SU-DHL-6 (cell line): ENCODE data around the gene SEC22A.
"Not testable (repeated sequence)": the region's sequence is repeated elsewhere in the genome, so short reads cannot be mapped to it uniquely, and the experiment has no call there.

ENCODE experiments used
- H2AFZ ChIP-seq: fragments of 200-600 bp; sonication (generic); 2 replicates; pipeline ENCODE4 v1.6.1; 2014; ENCODE audit warnings: low read depth, mild to moderate bottlenecking, moderate library complexity, mixed read lengths, antibody characterized with exemption, low read length; ENCODE audit not compliant: severe bottlenecking
- H3F3A ChIP-seq: fragments of 200-600 bp; shearing (Covaris generic); 2 replicates; pipeline ENCODE4 v1.6.0; 2016; ENCODE audit warnings: antibody characterized with exemption, mild to moderate bottlenecking; ENCODE audit not compliant: insufficient read depth
- H3K27ac ChIP-seq: fragments of 200-600 bp; sonication (generic); 2 replicates; pipeline ENCODE4 v1.5.1; 2016; ENCODE audit warnings: low read depth, mild to moderate bottlenecking, low read length, moderate library complexity, mixed read lengths
- H3K27me3 ChIP-seq: fragments of 200-600 bp; sonication (generic), shearing (Covaris generic); 2 replicates; pipeline ENCODE4 v1.6.0; 2014; ENCODE audit warnings: mild to moderate bottlenecking, low read length
- H3K36me3 ChIP-seq: fragments of 200-600 bp; sonication (generic); 2 replicates; pipeline ENCODE4 v1.6.1; 2014; ENCODE audit warnings: mild to moderate bottlenecking, low read length, mixed read lengths
- H3K4me2 ChIP-seq: fragments of 300-600, 200-600 bp; shearing (Covaris generic), sonication (generic); 2 replicates; pipeline ENCODE4 v1.6.0; 2014; ENCODE audit warnings: low read length, low read depth, mild to moderate bottlenecking; ENCODE audit not compliant: poor library complexity, severe bottlenecking
- H3K4me3 ChIP-seq: fragments of 200-600 bp; sonication (generic); 2 replicates; pipeline ENCODE4 v1.5.1; 2014; ENCODE audit warnings: antibody characterized with exemption, low read length, mild to moderate bottlenecking, mixed read lengths; ENCODE audit not compliant: insufficient read depth, poor library complexity, severe bottlenecking
- H3K79me2 ChIP-seq: fragments of 200-600 bp; sonication (generic); 2 replicates; pipeline ENCODE4 v1.6.1; 2014; ENCODE audit warnings: mild to moderate bottlenecking, low read length, moderate library complexity; ENCODE audit not compliant: insufficient read depth
- H3K9ac ChIP-seq: fragments of 200-600 bp; sonication (generic); 2 replicates; pipeline ENCODE4 v1.7.0; 2014; ENCODE audit warnings: mild to moderate bottlenecking, low read length
- H3K9me2 ChIP-seq: fragments of 200-600 bp; sonication (generic); replicated peaks from 2 replicates; pipeline ENCODE4 v1.6.1; 2014; ENCODE audit warnings: low read length; ENCODE audit not compliant: insufficient read depth
- H3K9me3 ChIP-seq: fragments of 200-600 bp; sonication (generic); 2 replicates; pipeline ENCODE4 v1.6.1; 2014; ENCODE audit warnings: low read length, mixed read lengths; ENCODE audit not compliant: insufficient read depth
- H4K20me1 ChIP-seq: fragments of 200-600 bp; sonication (generic); 2 replicates; pipeline ENCODE4 v1.6.1; 2014; ENCODE audit warnings: low read depth, mild to moderate bottlenecking, antibody characterized with exemption, low read length, moderate library complexity, mixed read lengths
- CTCF ChIP-seq: fragments of 200-600 bp; sonication (generic); IDR thresholded peaks from one replicate; pipeline ENCODE4 v1.5.1; 2017; ENCODE audit warnings: antibody characterized with exemption, mild to moderate bottlenecking, low read length, moderate library complexity; ENCODE audit not compliant: insufficient read depth, poor library complexity, severe bottlenecking
- EZH2phosphoT487 ChIP-seq: fragments of 200-600 bp; sonication (generic), shearing (Covaris generic); conservative IDR thresholded peaks from 2 replicates; pipeline ENCODE4 v1.6.1; 2018; ENCODE audit warnings: mild to moderate bottlenecking, antibody characterized with exemption, low read length, moderate library complexity, mixed read lengths

SEC22A gene

GRCh38 chr3:123236902-123237301 lies 35.2 kb downstream of the SEC22A start:
- no peaks in the 10 kb centered on the region for H3K27me3 ChIP-seq
- H4K20me1 ChIP-seq: no peaks in the 10 kb centered on the region
- H3K4me3 ChIP-seq: no peak overlapping the region
- peaks cover 3% of the 10 kb centered on the region; the same call in 1 of the 2 replicates for H3K79me2 ChIP-seq
- no peak overlapping the region for H3K9ac ChIP-seq
- no peak overlapping the region for H2AFZ ChIP-seq
- TF ChIP-seq CTCF (no peak), EZH2phosphoT487 (no peak)
- no peak overlapping the region for H3K27ac ChIP-seq
- H3K9me3 ChIP-seq: no peaks in the 10 kb centered on the region
- 0 out of 2 replicates have a peak, but pooled peaks cover 4% of the 10 kb centered on the region for H3K36me3 ChIP-seq
- H3F3A ChIP-seq: no peaks in the 10 kb centered on the region
- H3K9me2 ChIP-seq: no peaks in the 10 kb centered on the region
- H3K4me2 ChIP-seq: no peak overlapping the region

DNA sequence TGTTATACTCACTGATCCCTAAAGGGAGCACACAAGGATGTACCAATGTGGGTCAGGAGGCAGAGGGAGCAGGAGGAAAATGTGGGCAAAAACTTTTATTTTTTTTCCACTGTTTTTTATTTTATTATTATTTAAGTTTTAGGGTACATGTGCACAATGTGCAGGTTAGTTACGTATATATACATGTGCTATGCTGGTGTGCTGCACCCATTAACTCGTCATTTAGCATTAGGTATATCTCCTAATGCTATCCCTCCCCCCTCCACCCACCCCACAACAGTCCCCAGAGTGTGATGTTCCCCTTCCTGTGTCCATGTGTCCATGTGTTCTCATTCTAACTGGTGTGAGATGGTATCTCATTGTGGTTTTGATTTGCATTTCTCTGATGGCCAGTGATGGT lies 37.4 kb downstream of the SEC22A start:
- H3K9ac ChIP-seq, H3F3A ChIP-seq, H3K27me3 ChIP-seq, H3K27ac ChIP-seq, H3K4me3 ChIP-seq, H3K36me3 ChIP-seq, H3K4me2 ChIP-seq, H3K9me2 ChIP-seq, H2AFZ ChIP-seq, H4K20me1 ChIP-seq, H3K79me2 ChIP-seq, H3K9me3 ChIP-seq: not testable (repeated sequence)

GRCh38 chr3:123239756-123240155 lies 38.0 kb downstream of the SEC22A start:
- Histone ChIP-seq H3F3A (no peaks in the 10 kb centered on the region), H3K9me2 (no peaks in the 10 kb centered on the region), H3K27me3 (no peaks in the 10 kb centered on the region), H3K27ac (no peak overlapping the region), H3K9ac (no peak overlapping the region), H2AFZ (no peak overlapping the region), H3K4me2 (no peak overlapping the region), H3K36me3 (0 out of 2 replicates have a peak, but pooled peaks cover 4% of the 10 kb centered on the region), H3K4me3 (no peak overlapping the region), H4K20me1 (no peaks in the 10 kb centered on the region), H3K9me3 (no peaks in the 10 kb centered on the region), H3K79me2 (peaks cover 3% of the 10 kb centered on the region)
- no peak for TF ChIP-seq CTCF
- TF ChIP-seq EZH2phosphoT487: no peak

DNA sequence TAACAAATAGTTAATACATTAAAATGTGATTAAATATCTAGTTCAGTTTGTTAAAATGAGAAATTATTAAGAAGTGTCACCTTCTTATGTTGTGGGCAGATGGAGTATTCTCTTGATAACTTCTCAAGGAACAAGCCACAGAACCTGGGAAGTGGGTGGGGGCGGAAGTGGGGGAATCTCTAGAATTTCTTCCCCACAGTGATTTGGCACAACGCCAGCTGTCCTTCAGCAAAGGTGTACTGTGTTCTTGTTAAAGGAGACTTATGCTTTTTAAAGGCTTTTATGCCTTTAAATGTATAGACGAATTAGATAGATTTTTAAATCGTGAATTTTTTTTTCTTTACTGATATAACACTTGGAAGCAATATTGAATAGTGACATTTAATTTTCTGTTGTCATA lies 42.4 kb downstream of the SEC22A start:
- TF ChIP-seq CTCF (no peak), EZH2phosphoT487 (no peak)
- no peaks in the 10 kb centered on the region for H3K9me2 ChIP-seq
- H3K4me3 ChIP-seq: no peak overlapping the region

More for the DNA sequence above, 42.4 kb downstream of the SEC22A start:
- H3K79me2 ChIP-seq: no peaks in the 10 kb centered on the region; the same call in 1 of the 2 replicates
- H3K27me3 ChIP-seq: no peaks in the 10 kb centered on the region
- H4K20me1 ChIP-seq: no peaks in the 10 kb centered on the region
- no peak overlapping the region for H3K9ac ChIP-seq
- H3K4me2 ChIP-seq: no peak overlapping the region
- H3K36me3 ChIP-seq: peaks cover 9% of the 10 kb centered on the region; the same call in 1 of the 2 replicates
- H3F3A ChIP-seq: no peaks in the 10 kb centered on the region
- no peaks in the 10 kb centered on the region for H3K9me3 ChIP-seq
- no peak overlapping the region for H2AFZ ChIP-seq
- no peak overlapping the region for H3K27ac ChIP-seq
